DMS153 treated with DMSO at 0.1 percent for 48 hours (cell line): ENCODE results near the gene BAIAP2L2.
"Not testable (repeated sequence)": the region's sequence is repeated elsewhere in the genome, so short reads cannot be mapped to it uniquely, and the experiment has no call there.

Experiments used
- DNase-seq: peaks from one replicate; lab custom pipeline; 2025; ENCODE audit not compliant: unreplicated experiment; lab: John Stamatoyannopoulos, UW

The BAIAP2L2 gene

GRCh38 chr22:38041760-38042487 is 68.6 kb downstream of the BAIAP2L2 start:
- no peak for DNase-seq

GRCh38 chr22:38040953-38041759 is 69.3 kb downstream of the BAIAP2L2 start:
- DNase-seq: no peak

GRCh38 chr22:38038890-38039812 is 71.3 kb downstream of the BAIAP2L2 start:
- no peak for DNase-seq

GRCh38 chr22:38038426-38038825 is 72.1 kb downstream of the BAIAP2L2 start:
- no peak for DNase-seq

GRCh38 chr22:38037367-38038150 is 72.9 kb downstream of the BAIAP2L2 start:
- DNase-seq: not testable (repeated sequence)

GRCh38 chr22:38036392-38037062 is 74.0 kb downstream of the BAIAP2L2 start:
- DNase-seq: no peak

- no peak for DNase-seq
These were observed 75.0 kb downstream of the BAIAP2L2 start for GRCh38 chr22:38035530-38035885.
